ENCODE measurements around the gene SH3RF3.
A peak's percentile ranks its signal among the peaks of the same experiment; 100 is the strongest.

Gene SH3RF3

DNA sequence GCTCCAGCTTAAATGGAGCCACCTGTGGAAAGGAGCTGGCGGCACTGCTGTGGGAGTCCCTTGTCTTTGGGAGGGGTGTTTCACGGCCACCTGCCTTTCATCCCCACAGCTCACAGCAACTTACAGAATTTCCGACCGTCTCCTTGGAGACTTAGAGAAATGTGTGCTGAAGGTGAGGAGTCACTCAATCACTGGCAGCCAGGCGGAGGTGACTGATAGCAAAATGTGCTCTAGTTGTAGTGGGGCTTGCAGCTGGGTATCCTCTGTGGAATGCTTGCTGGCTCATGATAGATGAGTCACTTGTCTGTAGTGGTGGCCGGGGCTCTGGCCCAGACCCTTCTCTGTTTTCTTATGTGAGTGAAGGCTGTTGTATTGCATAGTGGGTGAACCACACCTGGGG, 110.7 kb downstream of the SH3RF3 start:
- DNase-seq (ENCODE audit: low read depth in 2 of 2) = no peak

- no peak for DNase-seq (ENCODE audit: low read depth in 2 of 2)
Measured at GRCh38 chr2:109242210-109242653, 113.2 kb downstream of the SH3RF3 start.

DNA sequence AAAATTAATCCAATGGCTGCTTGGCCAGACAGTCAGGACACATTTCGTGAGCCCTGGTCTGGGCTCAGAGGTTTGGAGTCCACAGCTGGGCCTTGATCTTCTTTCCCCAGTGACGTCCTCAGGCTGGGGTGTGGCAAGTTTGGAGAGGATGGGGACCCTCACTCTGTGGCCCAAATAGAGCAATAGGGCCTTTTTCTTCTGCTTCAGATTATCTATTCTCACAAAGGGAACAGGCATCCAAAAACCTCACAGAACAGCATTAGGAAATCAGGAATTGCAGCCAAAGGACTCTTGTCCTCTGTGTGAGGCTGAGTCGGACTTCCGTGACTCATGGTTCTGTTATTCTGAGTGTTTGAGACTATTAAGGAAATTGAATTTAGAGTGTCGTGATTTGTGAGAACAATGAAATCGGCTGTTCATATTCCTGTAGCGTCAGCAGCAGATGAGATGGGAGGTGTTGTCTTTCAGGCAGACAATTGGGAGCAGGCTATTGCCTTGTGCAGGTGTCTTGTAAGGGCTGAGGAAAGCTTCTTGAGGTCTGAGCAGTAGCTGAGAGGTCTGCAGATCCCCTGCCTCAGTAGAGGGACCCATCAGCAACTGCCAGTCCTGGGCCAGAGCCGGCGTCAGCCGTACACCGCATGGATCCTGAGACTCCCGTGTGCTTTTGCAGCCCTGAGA, 113.8 kb downstream of the SH3RF3 start:
- DNase-seq (ENCODE audit: low read depth in 2 of 2) = peak; percentile 78 to 79

GRCh38 chr2:109243526-109244303, 114.7 kb downstream of the SH3RF3 start:
- no peak for DNase-seq (ENCODE audit: low read depth in 2 of 2)

- DNase-seq (ENCODE audit: low read depth in 2 of 2) = no peak
Measured at GRCh38 chr2:109244304-109244582, 115.2 kb downstream of the SH3RF3 start.

DNA sequence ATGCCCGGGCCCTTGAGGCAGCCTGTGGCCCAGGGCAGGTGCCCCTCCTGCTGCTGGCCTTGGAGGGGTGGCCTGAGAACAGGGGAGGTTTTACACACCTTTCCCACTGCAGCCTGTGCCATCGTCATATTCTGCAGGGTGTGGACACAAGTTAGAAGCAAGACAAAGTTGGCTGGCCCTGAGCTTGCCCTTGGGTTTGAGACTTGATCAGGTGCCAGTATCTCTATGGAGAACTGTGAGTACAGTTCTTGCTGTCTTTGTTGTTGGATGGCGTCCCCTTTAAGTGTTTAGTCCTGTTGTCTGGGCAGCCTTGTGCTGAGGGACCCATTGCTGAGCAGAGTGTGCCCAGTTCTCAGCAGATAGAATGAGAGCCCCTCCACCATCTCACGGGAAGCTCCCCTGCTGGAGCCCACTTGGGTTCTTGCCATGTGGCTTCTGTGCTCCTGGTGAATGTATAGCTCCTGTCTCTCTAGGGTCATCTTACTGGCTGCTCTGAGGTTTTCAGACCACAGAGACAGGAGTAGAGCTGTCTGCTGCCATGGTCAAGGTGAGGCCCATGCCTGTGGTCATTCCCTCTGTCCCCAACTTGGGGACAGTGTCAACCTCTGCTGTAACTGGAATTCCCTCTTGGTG, 115.9 kb downstream of the SH3RF3 start:
- DNase-seq (ENCODE audit: low read depth in 2 of 2) = no peak

DNA sequence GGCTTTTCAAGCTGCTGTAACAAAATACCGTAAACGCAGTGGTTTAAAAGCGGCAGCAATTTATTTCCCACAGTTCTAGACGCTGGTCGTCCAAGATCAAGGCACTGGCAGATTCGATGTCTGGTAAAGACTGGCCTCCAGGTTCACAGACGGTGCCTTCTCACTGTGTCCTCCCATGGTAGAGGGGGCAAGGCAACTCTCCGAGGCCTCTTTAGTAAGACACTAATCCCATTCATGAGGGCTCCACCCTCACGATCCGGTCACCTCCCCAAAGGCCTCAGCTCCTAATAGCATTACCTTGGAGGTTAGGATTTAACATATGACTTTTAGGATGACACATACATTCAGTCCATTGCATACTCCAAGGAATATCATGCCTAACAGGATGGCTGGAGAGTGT, 117.2 kb downstream of the SH3RF3 start:
- no peak for DNase-seq (ENCODE audit: low read depth in 2 of 2)

DNA sequence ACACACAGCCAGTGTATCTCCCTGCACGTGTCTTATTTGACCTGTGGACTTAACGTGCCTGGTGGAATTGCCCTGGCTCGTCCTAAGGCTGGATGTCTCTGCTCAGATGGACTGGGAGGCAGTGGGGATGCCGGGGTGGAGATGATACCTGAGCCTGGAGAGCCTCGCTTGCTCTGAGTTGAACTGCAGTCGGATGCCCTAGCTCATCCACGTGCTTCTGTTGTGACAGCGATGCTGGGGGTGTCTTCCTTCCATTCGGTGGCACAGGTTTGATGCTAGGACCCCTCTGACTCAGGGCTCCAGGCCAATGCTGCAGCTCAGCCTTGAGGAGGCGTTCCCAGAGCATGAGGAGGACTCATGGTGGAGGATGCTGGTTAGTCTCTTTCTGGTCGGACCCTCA, 117.6 kb downstream of the SH3RF3 start:
- no peak for DNase-seq (ENCODE audit: low read depth in 2 of 2)

DNA sequence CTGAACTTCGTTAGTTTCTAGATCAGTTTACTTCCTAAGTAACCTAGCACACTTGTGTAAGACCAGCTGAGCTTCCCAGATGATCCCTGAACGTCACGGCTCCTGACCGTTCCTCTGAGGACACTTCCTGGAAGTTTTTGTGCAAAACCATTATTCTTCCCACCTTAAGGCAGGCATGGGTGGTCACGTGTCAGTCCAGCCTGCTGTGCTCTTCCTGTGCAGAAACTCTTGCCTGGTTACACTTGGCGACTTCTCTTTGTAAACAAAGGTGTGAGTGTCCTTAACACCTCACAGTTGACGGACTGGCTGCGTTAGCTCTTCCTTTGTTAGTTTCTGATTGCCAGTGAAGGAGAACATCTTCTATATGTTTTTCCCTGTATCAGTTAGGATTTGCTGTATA, 118.3 kb downstream of the SH3RF3 start:
- no peak for DNase-seq (ENCODE audit: low read depth in 2 of 2)

DNA sequence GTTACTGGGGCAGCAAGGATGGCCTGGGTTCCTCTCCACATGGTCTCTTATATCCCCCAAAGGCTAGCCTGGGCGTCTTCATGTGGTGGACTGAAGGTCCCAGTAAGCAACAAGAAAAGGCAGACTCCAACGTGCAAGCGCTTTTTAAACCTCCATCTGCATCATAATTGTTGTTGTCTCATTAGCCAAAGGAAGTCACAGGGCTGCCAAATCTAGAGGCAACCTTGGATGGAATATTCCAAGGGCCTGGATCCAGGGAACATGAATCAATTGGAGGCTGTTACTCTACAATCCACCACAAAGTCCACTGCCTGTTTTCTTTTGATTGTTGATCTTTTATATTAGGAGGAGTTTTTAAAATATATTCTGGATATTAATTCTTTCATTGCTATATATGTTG, 118.8 kb downstream of the SH3RF3 start:
- DNase-seq (ENCODE audit: low read depth in 2 of 2) = no peak

GRCh38 chr2:109248590-109248989, 119.6 kb downstream of the SH3RF3 start:
- DNase-seq (ENCODE audit: low read depth in 2 of 2) = no peak

- no peak for DNase-seq (ENCODE audit: low read depth in 2 of 2)
Measured at GRCh38 chr2:109253217-109253616, 124.2 kb downstream of the SH3RF3 start.

- no peak for DNase-seq (ENCODE audit: low read depth in 2 of 2)
Measured at GRCh38 chr2:109254174-109254904, 125.3 kb downstream of the SH3RF3 start.

GRCh38 chr2:109255654-109256053, 126.6 kb downstream of the SH3RF3 start:
- DNase-seq (ENCODE audit: low read depth in 2 of 2) = no peak

DNA sequence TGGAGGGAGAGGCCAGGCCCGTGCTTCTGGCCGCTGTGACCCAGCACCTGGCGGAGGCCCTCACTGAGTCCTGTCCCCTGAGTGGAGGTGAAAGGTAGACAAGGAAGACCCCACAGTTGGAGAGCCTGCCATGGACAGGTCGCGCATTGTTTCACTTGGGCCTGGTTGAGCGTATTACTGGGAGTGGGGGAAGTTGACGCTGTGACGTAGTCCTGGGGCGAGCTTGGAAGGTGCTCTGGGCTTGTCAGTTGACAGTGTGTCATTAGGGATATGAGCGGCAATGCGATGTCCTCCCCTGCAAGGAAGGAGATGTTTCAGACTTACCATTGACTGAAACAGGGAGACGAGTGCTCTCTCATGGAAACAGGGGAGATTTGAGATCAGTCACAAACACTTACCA, 127.1 kb downstream of the SH3RF3 start:
- no peak for DNase-seq (ENCODE audit: low read depth in 2 of 2)

DNA sequence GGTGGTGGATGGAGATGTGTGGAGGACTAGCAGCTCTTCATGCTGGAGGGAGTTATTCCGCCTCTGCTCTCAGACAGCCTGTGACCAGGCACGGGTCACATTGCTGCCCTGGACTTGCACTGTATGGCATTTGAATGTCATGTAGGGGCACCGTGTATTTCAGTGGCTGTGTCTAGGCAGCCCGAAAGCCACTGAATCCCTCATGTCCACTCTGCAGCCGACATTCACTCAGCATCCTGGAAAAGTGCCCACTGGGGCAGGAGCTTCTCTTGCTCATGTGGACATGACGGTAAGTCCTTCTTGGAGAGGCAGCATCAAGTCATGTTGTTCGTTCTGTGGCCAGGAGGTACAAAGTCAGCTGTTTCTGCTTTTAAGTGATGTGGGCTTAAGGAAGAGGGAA, 127.9 kb downstream of the SH3RF3 start:
- DNase-seq (ENCODE audit: low read depth in 2 of 2) = no peak

GRCh38 chr2:109257653-109258052, 128.6 kb downstream of the SH3RF3 start:
- no peak for DNase-seq (ENCODE audit: low read depth in 2 of 2)

DNA sequence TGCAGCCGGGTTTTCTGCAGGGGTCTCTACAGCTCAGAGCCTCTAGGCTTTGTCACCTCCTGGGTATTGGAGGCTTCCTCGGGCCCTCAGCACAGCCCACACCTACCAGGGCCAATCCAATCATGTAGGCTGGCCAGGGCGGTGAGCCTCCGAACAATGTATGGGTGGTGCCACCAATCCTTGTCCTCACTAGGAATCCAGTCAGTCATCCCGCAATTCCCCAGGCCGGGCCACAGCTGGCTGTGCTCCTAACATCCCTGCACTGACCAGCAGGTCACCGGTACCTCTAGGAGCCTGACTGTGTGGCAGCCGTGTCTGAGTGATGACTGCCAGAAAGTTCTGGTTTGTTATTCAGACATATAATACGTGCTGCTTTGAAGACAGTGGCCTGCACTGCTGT, 129.4 kb downstream of the SH3RF3 start:
- DNase-seq (ENCODE audit: low read depth in 2 of 2) = no peak

- no peak for DNase-seq (ENCODE audit: low read depth in 2 of 2)
Measured at GRCh38 chr2:109258905-109259540, 130.0 kb downstream of the SH3RF3 start.

DNA sequence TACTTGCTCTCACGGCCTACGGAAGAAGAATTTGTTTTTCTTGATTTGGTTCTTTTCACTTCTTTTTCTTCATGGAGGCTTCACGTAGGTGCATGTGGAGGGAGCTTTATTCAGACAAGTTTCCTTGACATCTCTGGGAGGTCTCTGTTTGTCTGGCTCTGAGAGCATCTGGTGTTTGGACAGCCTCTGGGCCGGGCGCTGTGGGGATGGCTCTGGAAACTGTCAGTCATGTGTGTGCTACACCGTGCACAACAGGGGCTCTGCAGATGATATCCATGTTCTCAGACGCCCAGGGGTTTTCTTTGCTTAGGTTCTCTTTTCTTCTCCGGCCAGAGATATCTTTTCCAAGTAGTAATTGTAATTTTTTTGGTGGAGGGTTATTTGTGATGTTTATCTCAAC, 130.7 kb downstream of the SH3RF3 start:
- no peak for DNase-seq (ENCODE audit: low read depth in 2 of 2)

GRCh38 chr2:109260116-109260855, 131.3 kb downstream of the SH3RF3 start:
- no peak for DNase-seq (ENCODE audit: low read depth in 2 of 2)

Data from fibroblast of skin of left biceps (primary cell).